Endothelial cell of umbilical vein (primary cell): ENCODE data around the gene CTLA4.

ENCODE experiments used
- EZH2 ChIP-seq: IDR thresholded peaks from 2 replicates; pipeline ENCODE4 v1.6.1; 2012; ENCODE audit warnings: borderline replicate concordance, low read depth, mild to moderate bottlenecking, moderate library complexity, low read length, inconsistent platforms; ENCODE audit not compliant: severe bottlenecking
- FOS ChIP-seq: IDR thresholded peaks from 2 replicates; pipeline ENCODE4 v1.6.1; 2011; ENCODE audit warnings: mild to moderate bottlenecking, low read length, moderate library complexity, borderline replicate concordance; ENCODE audit not compliant: insufficient read depth
- POLR2A ChIP-seq: IDR thresholded peaks from 2 replicates; pipeline ENCODE4 v1.6.1; 2012; ENCODE audit warnings: low read depth, mild to moderate bottlenecking, control low read depth, low read length
- TF ChIP-seq, protein P1 (sequence below), 2 donors: IDR thresholded peaks; 1 replicate in 1 of 2; 2 replicates in 1 of 2; pipeline ENCODE4 v1.5.1; 2011; ENCODE audit warnings: low read length in 2 of 2, mild to moderate bottlenecking in 2 of 2, moderate library complexity in 2 of 2, control low read depth in 1 of 2, inconsistent platforms in 1 of 2, low read depth in 1 of 2; ENCODE audit not compliant: insufficient read depth in 1 of 2; ENCODE audit errors: extremely low read depth in 1 of 2

DNA sequence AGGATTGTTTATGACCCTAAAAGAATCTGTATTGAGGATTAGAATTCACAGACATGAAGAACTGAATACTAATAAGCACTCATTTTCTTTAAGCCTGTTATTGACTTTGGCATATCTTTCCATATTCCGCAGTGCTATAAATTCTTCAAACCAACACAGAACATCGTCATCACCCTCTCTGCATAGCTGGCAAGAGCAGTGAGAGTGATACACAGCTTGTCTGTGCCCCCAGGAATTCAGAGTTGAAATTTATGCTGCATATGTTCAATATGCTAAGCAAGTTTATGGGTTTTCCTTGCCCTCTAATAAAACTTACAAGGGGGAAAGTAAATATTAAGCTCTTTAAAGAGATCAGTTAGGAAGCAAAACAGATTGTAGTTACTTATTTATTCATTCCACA, 32.7 kb downstream of the CTLA4 start:
- TF ChIP-seq EZH2 = no peak
- TF ChIP-seq, protein P1, sequence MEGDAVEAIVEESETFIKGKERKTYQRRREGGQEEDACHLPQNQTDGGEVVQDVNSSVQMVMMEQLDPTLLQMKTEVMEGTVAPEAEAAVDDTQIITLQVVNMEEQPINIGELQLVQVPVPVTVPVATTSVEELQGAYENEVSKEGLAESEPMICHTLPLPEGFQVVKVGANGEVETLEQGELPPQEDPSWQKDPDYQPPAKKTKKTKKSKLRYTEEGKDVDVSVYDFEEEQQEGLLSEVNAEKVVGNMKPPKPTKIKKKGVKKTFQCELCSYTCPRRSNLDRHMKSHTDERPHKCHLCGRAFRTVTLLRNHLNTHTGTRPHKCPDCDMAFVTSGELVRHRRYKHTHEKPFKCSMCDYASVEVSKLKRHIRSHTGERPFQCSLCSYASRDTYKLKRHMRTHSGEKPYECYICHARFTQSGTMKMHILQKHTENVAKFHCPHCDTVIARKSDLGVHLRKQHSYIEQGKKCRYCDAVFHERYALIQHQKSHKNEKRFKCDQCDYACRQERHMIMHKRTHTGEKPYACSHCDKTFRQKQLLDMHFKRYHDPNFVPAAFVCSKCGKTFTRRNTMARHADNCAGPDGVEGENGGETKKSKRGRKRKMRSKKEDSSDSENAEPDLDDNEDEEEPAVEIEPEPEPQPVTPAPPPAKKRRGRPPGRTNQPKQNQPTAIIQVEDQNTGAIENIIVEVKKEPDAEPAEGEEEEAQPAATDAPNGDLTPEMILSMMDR (IDR thresholded peaks at IDR 0.05; ENCODE audit: extremely low read depth in 1 of 2, insufficient read depth in 1 of 2, low read depth in 1 of 2, low read length in 2 of 2) = no peak
- no peak for TF ChIP-seq POLR2A
- TF ChIP-seq FOS = no peak
